AG04449 (cell line): ENCODE measurements around the gene E2F6.

Source experiments
- CTCF ChIA-PET: fragments of 350-600 bp; formaldehyde crosslinking; extraction: SDS; loops from one replicate; lab custom pipeline; 2021; ENCODE audit warnings: antibody characterized with exemption; lab: Yijun Ruan, JAX
- POLR2A ChIA-PET: fragments of 400-600, 350-600 bp; formaldehyde crosslinking; extraction: SDS; loops from one replicate; lab custom pipeline; 2020; ENCODE audit warnings: antibody characterized with exemption, inconsistent platforms; lab: Yijun Ruan, JAX
- DNase-seq: peaks from one replicate; pipeline ENCODE4 v3.0.0-alpha.2; 2010; ENCODE audit warnings: low read depth, low spot score
- H3K4me3 ChIP-seq: 2 replicates; pipeline ENCODE4 v1.5.1; 2011; ENCODE audit warnings: low read depth, mild to moderate bottlenecking, control low read depth, low read length
- CTCF ChIP-seq: IDR thresholded peaks from one replicate; pipeline ENCODE4 v1.5.1; 2011; ENCODE audit warnings: mild to moderate bottlenecking, moderate library complexity, low read length, control low read depth, inconsistent platforms; ENCODE audit not compliant: insufficient read depth; ENCODE audit errors: missing control alignments

The E2F6 gene

DNA sequence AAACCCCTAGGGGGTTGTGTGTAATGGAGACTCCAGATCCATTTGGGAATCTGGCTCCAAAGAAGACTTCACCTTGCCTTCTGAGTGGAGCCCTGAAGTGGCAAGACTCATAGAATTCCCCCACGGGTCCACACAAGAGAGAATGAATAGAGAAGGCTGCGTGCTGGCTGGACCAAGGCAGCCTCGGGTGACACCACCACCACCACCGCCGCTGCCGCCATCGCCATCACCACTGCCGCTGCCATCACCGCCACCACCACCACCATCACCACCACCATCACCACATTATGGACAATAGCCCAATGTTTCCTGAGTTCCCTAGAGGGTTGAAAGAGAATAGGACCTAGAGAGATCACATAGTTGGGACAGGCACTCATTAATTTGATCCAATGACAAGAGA is 63.5 kb downstream of the E2F6 start:
- no peak for DNase-seq
- no peak for TF ChIP-seq CTCF
- H3K4me3 ChIP-seq: no peak overlapping the region
- CTCF ChIA-PET: interaction anchor here (1.2 to 3.9 kb wide), 2 partner anchors 9 to 270 kb away, joined by 6 to 20 read pairs; a partner anchor contains a TSS
- POLR2A ChIA-PET: no interaction called here

DNA sequence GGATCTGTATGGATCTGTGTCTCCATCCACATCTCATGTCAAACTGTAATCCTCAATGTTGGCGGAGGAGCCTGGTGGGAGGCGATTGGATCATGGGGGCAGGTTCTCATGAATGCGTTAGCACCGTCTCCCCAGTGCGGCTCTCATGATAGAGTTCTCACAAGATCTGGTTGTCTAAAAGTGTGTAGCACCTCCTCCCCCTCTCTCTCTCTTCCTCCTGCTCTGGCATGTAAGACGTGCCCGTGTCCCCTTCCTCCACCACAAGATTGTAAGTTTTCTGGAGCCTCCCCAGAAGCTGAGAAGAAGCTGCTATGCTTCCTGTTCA is 66.6 kb downstream of the E2F6 start:
- no peak for DNase-seq
- ChIA-PET CTCF (interaction anchor here (0.9 to 3.9 kb wide), 4 partner anchors 12 to 15 kb away, joined by 3 to 20 read pairs (median 4); no protein-coding TSS in a partner anchor), POLR2A (no interaction called here)
- no peak overlapping the region for H3K4me3 ChIP-seq
- no peak for TF ChIP-seq CTCF

DNA sequence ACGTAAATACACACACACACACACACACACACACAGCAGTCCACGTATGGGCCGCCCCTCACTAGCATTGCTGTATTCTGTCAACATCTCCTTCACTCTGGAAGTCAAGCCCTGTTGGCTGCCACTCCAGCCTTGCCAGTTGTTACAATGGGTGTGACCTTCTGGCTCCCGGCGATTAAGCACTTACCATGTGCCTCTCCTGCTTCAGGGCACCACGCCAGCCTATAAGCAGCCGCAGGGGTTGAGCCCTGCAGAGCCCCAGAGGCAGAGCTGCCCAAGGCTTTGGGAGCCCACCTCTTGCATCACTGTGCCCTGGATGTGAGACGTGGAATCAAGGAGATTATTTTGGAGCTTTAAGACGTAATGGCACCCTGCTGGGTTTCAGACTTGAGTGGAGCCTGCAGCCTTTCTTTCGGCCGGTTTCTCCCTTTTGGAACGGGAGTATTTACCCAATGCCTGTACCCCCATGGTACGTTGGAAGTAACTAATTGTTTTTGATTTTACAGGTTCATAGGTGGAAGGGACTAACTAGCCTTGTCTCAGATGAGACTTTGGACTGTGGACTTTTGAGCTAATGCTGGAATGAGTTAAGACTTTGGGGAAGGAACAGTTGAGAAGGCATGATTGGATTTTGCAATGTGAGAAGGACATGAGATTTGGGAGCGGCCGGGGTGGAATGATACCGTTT is 67.1 kb downstream of the E2F6 start:
- no peak overlapping the region for H3K4me3 ChIP-seq
- no peak for DNase-seq
- ChIA-PET CTCF (interaction anchor here (0.9 to 1.4 kb wide), 3 partner anchors 12 to 16 kb away, joined by 3 to 4 read pairs (median 3); no protein-coding TSS in a partner anchor), POLR2A (no interaction called here)
- no peak for TF ChIP-seq CTCF

DNA sequence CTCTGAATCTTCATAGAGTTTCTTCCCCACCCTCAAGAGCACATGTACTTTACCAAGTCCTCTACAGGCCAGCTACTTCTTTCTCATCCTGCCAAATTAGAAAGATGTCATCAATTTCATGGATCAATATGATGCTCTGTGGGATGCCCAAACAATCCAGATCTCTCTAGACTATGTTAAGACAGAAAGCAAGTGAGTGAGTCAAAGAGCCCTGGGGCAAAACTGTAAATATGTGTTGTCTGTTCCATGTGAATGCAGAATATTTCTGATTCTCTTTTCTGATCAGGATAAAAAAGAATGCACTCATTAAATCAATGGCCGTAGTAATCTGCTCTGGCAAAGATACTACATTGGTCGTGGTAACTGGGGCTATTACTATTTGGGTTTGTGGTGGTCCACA is 68.4 kb downstream of the E2F6 start:
- no peak overlapping the region for H3K4me3 ChIP-seq
- no peak for DNase-seq
- ChIA-PET POLR2A (no interaction called here), CTCF (interaction anchor here (1.6 kb wide), 1 partner anchor 265 kb away, joined by 7 read pairs; a partner anchor contains a TSS)
- no peak for TF ChIP-seq CTCF

GRCh38 chr2:11396467-11397445 is 69.2 kb downstream of the E2F6 start:
- H3K4me3 ChIP-seq: no peak overlapping the region
- ChIA-PET POLR2A (no interaction called here), CTCF (interaction anchor here (1.4 to 4.2 kb wide), 3 partner anchors 9 to 264 kb away, joined by 4 to 10 read pairs (median 7); a partner anchor contains a TSS)
- DNase-seq: no peak
- TF ChIP-seq CTCF: no peak

- H3K4me3 ChIP-seq: no peak overlapping the region
- POLR2A ChIA-PET: no interaction called here
- no peak for TF ChIP-seq CTCF
- DNase-seq: no peak
- CTCF ChIA-PET: interaction anchor here (1.4 to 4.2 kb wide), 3 partner anchors 10 to 263 kb away, joined by 4 to 10 read pairs (median 7); a partner anchor contains a TSS
These were observed 69.9 kb downstream of the E2F6 start for GRCh38 chr2:11396021-11396420.
